Liver (tissue), 3 donors: ENCODE data around the gene OAS1.

Experiments
- ATF3 ChIP-seq: IDR thresholded peaks from 2 replicates; pipeline ENCODE4 v1.6.1; 2016; ENCODE audit warnings: antibody characterized with exemption
- CTCF ChIP-seq: fragments of 150-350 bp; IDR thresholded peaks from 2 replicates; pipeline ENCODE4 v1.5.1; 2017; ENCODE audit warnings: improper control_type of control experiment, low read depth, low read length; ENCODE audit not compliant: missing input control
- FOXA1 ChIP-seq: IDR thresholded peaks from 2 replicates; pipeline ENCODE4 v1.6.1; 2016; ENCODE audit warnings: antibody characterized with exemption
- JUND ChIP-seq, 2 donors: IDR thresholded peaks; 2 replicates each; pipeline ENCODE4 v1.6.1; 2016; ENCODE audit warnings: antibody characterized with exemption in 2 of 2
- TAF1 ChIP-seq: conservative IDR thresholded peaks from 2 replicates; pipeline ENCODE4 v1.6.1; 2016; ENCODE audit warnings: antibody characterized with exemption, mild to moderate bottlenecking
- TF ChIP-seq, protein P1 (sequence below): IDR thresholded peaks from 2 replicates; pipeline ENCODE4 v1.6.1; 2016; ENCODE audit warnings: antibody characterized with exemption
- TF ChIP-seq, protein P2 (sequence below): IDR thresholded peaks from 2 replicates; pipeline ENCODE4 v1.6.1; 2016; ENCODE audit warnings: antibody characterized with exemption, mild to moderate bottlenecking
- donor health status: healthy.
- donor health status: healthy.

DNA sequence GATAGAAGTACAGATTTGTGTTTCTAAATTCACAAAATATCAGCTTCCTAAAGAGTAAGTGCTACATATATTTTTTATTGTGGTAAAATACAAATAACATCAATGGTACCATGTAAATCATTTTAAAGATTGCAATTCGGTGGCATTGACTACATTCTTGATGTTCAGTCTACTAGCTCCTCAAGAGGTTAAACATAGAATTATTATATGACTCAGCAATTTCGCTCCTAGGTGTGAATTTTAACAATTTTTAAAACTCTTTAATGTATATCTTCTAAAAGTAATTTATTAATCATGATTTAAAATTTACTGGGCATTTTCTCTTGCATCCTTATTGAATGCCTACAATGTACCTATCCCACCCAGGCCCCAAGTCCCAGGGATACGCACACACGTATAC lies 29.8 kb upstream of the OAS1 start:
- TF ChIP-seq ATF3 (no peak), CTCF (no peak), JUND (IDR thresholded peaks at IDR 0.05) (no peak), TAF1 (no peak), FOXA1 (no peak)
- TF ChIP-seq, protein P1, sequence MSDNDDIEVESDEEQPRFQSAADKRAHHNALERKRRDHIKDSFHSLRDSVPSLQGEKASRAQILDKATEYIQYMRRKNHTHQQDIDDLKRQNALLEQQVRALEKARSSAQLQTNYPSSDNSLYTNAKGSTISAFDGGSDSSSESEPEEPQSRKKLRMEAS, result no peak
- TF ChIP-seq, protein P2, sequence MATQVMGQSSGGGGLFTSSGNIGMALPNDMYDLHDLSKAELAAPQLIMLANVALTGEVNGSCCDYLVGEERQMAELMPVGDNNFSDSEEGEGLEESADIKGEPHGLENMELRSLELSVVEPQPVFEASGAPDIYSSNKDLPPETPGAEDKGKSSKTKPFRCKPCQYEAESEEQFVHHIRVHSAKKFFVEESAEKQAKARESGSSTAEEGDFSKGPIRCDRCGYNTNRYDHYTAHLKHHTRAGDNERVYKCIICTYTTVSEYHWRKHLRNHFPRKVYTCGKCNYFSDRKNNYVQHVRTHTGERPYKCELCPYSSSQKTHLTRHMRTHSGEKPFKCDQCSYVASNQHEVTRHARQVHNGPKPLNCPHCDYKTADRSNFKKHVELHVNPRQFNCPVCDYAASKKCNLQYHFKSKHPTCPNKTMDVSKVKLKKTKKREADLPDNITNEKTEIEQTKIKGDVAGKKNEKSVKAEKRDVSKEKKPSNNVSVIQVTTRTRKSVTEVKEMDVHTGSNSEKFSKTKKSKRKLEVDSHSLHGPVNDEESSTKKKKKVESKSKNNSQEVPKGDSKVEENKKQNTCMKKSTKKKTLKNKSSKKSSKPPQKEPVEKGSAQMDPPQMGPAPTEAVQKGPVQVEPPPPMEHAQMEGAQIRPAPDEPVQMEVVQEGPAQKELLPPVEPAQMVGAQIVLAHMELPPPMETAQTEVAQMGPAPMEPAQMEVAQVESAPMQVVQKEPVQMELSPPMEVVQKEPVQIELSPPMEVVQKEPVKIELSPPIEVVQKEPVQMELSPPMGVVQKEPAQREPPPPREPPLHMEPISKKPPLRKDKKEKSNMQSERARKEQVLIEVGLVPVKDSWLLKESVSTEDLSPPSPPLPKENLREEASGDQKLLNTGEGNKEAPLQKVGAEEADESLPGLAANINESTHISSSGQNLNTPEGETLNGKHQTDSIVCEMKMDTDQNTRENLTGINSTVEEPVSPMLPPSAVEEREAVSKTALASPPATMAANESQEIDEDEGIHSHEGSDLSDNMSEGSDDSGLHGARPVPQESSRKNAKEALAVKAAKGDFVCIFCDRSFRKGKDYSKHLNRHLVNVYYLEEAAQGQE, result no peak
